HEK293 (cell line): Measurements from ENCODE around the gene GCC1.

ENCODE experiments used
- HOXC10 ChIP-seq: sonication (generic); formaldehyde crosslinking; IDR thresholded peaks from 2 replicates; pipeline ENCODE4 v1.8.1; 2023; ENCODE audit warnings: mild to moderate bottlenecking, missing genetic modification reagents
- KLF17 ChIP-seq: fragments of 450-650 bp; formaldehyde crosslinking; IDR thresholded peaks from 2 replicates; pipeline ENCODE4 v1.5.1; 2016; ENCODE audit warnings: missing biosample characterization, missing genetic modification characterization
- YY1 ChIP-seq: fragments of 450-650 bp; formaldehyde crosslinking; IDR thresholded peaks from 2 replicates; pipeline ENCODE4 v1.5.1; 2018; ENCODE audit warnings: missing biosample characterization, missing genetic modification characterization
- YY2 ChIP-seq: fragments of 450-650 bp; formaldehyde crosslinking; IDR thresholded peaks from 2 replicates; pipeline ENCODE4 v1.5.1; 2016; ENCODE audit warnings: missing biosample characterization, missing genetic modification characterization
- ZBTB26 ChIP-seq: fragments of 450-650 bp; formaldehyde crosslinking; optimal IDR thresholded peaks from 2 replicates; pipeline ENCODE3; 2016; ENCODE audit warnings: missing biosample characterization, mild to moderate bottlenecking, missing genetic modification characterization
- ZBTB44 ChIP-seq: fragments of 450-650 bp; IDR thresholded peaks from 2 replicates; pipeline ENCODE4 v1.5.1; 2018; ENCODE audit warnings: missing biosample characterization, mild to moderate bottlenecking, missing genetic modification characterization
- ZBTB48 ChIP-seq: fragments of 450-650 bp; formaldehyde crosslinking; IDR thresholded peaks from 2 replicates; pipeline ENCODE4 v1.5.1; 2016; ENCODE audit warnings: missing biosample characterization, missing genetic modification characterization
- ZFP3 ChIP-seq: fragments of 450-650 bp; formaldehyde crosslinking; IDR thresholded peaks from 2 replicates; pipeline ENCODE4 v1.5.1; 2016; ENCODE audit warnings: low read depth, missing biosample characterization, missing genetic modification characterization
- ZNF121 ChIP-seq: fragments of 450-650 bp; formaldehyde crosslinking; IDR thresholded peaks from 2 replicates; pipeline ENCODE4 v1.5.1; 2016; ENCODE audit warnings: missing biosample characterization, missing genetic modification characterization
- ZNF148 ChIP-seq: fragments of 450-650 bp; formaldehyde crosslinking; IDR thresholded peaks from 2 replicates; pipeline ENCODE4 v1.5.0; 2017; ENCODE audit warnings: missing biosample characterization, missing genetic modification characterization, borderline replicate concordance
- ZNF174 ChIP-seq: fragments of 450-650 bp; formaldehyde crosslinking; IDR thresholded peaks from 2 replicates; pipeline ENCODE4 v1.5.0; 2017; ENCODE audit warnings: missing biosample characterization, mild to moderate bottlenecking, missing genetic modification characterization
- ZNF239 ChIP-seq: fragments of 450-650 bp; formaldehyde crosslinking; IDR thresholded peaks from 2 replicates; pipeline ENCODE4 v1.5.1; 2016; ENCODE audit warnings: missing biosample characterization, missing genetic modification characterization
- ZNF280C ChIP-seq: fragments of 450-650 bp; formaldehyde crosslinking; IDR thresholded peaks from 2 replicates; pipeline ENCODE4 v1.5.1; 2016; ENCODE audit warnings: missing biosample characterization, missing genetic modification characterization
- ZNF280D ChIP-seq: fragments of 450-650 bp; formaldehyde crosslinking; IDR thresholded peaks from 2 replicates; pipeline ENCODE4 v1.5.1; 2016; ENCODE audit warnings: missing biosample characterization, missing genetic modification characterization
- ZNF302 ChIP-seq: fragments of 450-650 bp; formaldehyde crosslinking; IDR thresholded peaks from 2 replicates; pipeline ENCODE4 v1.5.1; 2016; ENCODE audit warnings: missing biosample characterization, missing genetic modification characterization, low read depth
- ZNF324 ChIP-seq: fragments of 450-650 bp; formaldehyde crosslinking; IDR thresholded peaks from 2 replicates; pipeline ENCODE4 v1.5.1; 2016; ENCODE audit warnings: missing biosample characterization, missing genetic modification characterization
- ZNF341 ChIP-seq: fragments of 450-650 bp; formaldehyde crosslinking; IDR thresholded peaks from 2 replicates; pipeline ENCODE4; 2016; ENCODE audit warnings: low read depth, missing biosample characterization, missing genetic modification characterization
- ZNF366 ChIP-seq: fragments of 450-650 bp; formaldehyde crosslinking; conservative IDR thresholded peaks from 2 replicates; pipeline ENCODE4 v1.5.1; 2016; ENCODE audit warnings: missing biosample characterization, missing genetic modification characterization
- ZNF473 ChIP-seq: fragments of 450-650 bp; formaldehyde crosslinking; IDR thresholded peaks from 2 replicates; pipeline ENCODE4 v1.5.1; 2017; ENCODE audit warnings: missing biosample characterization, missing genetic modification characterization
- ZNF549 ChIP-seq: fragments of 450-650 bp; IDR thresholded peaks from 2 replicates; pipeline ENCODE4 v1.5.1; 2018; ENCODE audit warnings: missing biosample characterization, missing genetic modification characterization, mild to moderate bottlenecking, inconsistent platforms, moderate library complexity
- ZNF639 ChIP-seq: fragments of 450-650 bp; formaldehyde crosslinking; IDR thresholded peaks from 2 replicates; pipeline ENCODE4 v1.5.1; 2016; ENCODE audit warnings: missing biosample characterization, missing genetic modification characterization
- ZNF670 ChIP-seq: fragments of 450-650 bp; formaldehyde crosslinking; IDR thresholded peaks from 2 replicates; pipeline ENCODE4 v1.5.1; 2016; ENCODE audit warnings: missing biosample characterization, missing genetic modification characterization, low read depth
- ZNF776 ChIP-seq: fragments of 450-650 bp; formaldehyde crosslinking; IDR thresholded peaks from 2 replicates; pipeline ENCODE4 v1.5.0; 2017; ENCODE audit warnings: missing biosample characterization, missing genetic modification characterization, borderline replicate concordance
- ZNF791 ChIP-seq: fragments of 450-650 bp; formaldehyde crosslinking; IDR thresholded peaks from 2 replicates; pipeline ENCODE4 v1.5.1; 2016; ENCODE audit warnings: missing biosample characterization, missing genetic modification characterization
- ZNF830 ChIP-seq: fragments of 450-650 bp; IDR thresholded peaks from 2 replicates; pipeline ENCODE4 v1.5.0; 2018; ENCODE audit warnings: missing biosample characterization, missing genetic modification characterization, low read depth, mild to moderate bottlenecking, moderate library complexity

Gene GCC1

GRCh38 chr7:127585044-127585953, at the start of gene GCC1 (continued):
- TF ChIP-seq YY2 (tag by site-specific recombination) (no peak), ZNF549 (tag by site-specific recombination) (no peak), ZNF324 (tag by site-specific recombination) (0 out of 2 replicates have a peak, but pooled peaks have one; percentile 23), ZNF174 (tag by site-specific recombination) (no peak), ZBTB44 (tag by site-specific recombination) (no peak), ZNF639 (tag by site-specific recombination) (no peak), ZNF473 (tag by site-specific recombination) (no peak), ZNF280D (0 out of 2 replicates have a peak, but pooled peaks have one; percentile 76), HOXC10 (no peak), ZNF121 (tag by site-specific recombination) (no peak), ZFP3 (no peak), ZNF791 (tag by site-specific recombination) (no peak), ZBTB26 (tag by site-specific recombination) (peak; percentile 43), ZNF670 (tag by site-specific recombination) (no peak), ZNF366 (tag by site-specific recombination) (no peak), ZNF776 (tag by site-specific recombination) (no peak), ZNF302 (tag by site-specific recombination) (no peak), ZNF280C (tag by site-specific recombination) (no peak), ZNF341 (tag by site-specific recombination) (no peak; the same call in 1 of the 2 replicates), KLF17 (tag by site-specific recombination) (0 out of 2 replicates have a peak, but pooled peaks have one; percentile 13), ZBTB48 (tag by site-specific recombination) (peak; percentile 74; the same call in 1 of the 2 replicates), ZNF148 (no peak), ZNF830 (tag by site-specific recombination) (no peak), YY1 (tag by site-specific recombination) (no peak), ZNF239 (tag by site-specific recombination) (no peak)
